Endothelial cell of umbilical vein (primary cell): ENCODE measurements around the gene ETS2. TPM values are rescaled to one million over a fixed set of nuclear protein-coding genes. Genes with fewer than 3 reads are reported as not detected.

Source experiments
- BruUV-seq: library from RNA; stranded (reverse); fragments of 400-500 nt; replicated peaks from 2 replicates; lab custom pipeline; 2021; lab: Mats Ljungman, UMichigan
- CTCF ChIA-PET: fragments of 300-600, 350-600 bp; sonication (Branson Sonifier 250); formaldehyde crosslinking; loops from one replicate; lab custom pipeline; 2021; ENCODE audit warnings: antibody characterized with exemption, inconsistent platforms; lab: Charles Lee
- POLR2A ChIA-PET: fragments of 300-600, 350-600 bp; sonication (Branson Sonifier 250); formaldehyde crosslinking; loops from one replicate; lab custom pipeline; 2021; ENCODE audit warnings: antibody characterized with exemption, inconsistent platforms; lab: Charles Lee
- DNase-seq: peaks from one replicate; pipeline ENCODE4 v3.0.0-alpha.2; 2011; ENCODE audit warnings: low read depth, low spot score
- FAIRE-seq: peaks from 2 replicates; lab custom pipeline; 2011; peaks lifted over from hg19 to GRCh38; lab: Jason Lieb, UNC
- H2AFZ ChIP-seq: 2 replicates; pipeline ENCODE4 v1.6.0; 2012; ENCODE audit warnings: low read depth, low read length, control low read depth, inconsistent platforms
- H3K27ac ChIP-seq: 2 replicates; pipeline ENCODE4 v1.5.1; 2011; ENCODE audit warnings: low read depth, mild to moderate bottlenecking, control low read depth, low read length, moderate library complexity; ENCODE audit not compliant: insufficient read depth
- H3K27me3 ChIP-seq, 2 experiments: 2 replicates each; pipeline versions ENCODE4 v1.6.0 to v1.6.1; 2011; ENCODE audit warnings: low read length in 2 of 2, mixed read lengths in 1 of 2; ENCODE audit not compliant: control insufficient read depth in 2 of 2, insufficient read depth in 2 of 2
- H3K36me3 ChIP-seq, 2 experiments: 2 replicates in 1 of 2; 3 replicates in 1 of 2; pipeline ENCODE4 v1.5.1; 2011; ENCODE audit warnings: low read length in 2 of 2, mild to moderate bottlenecking in 1 of 2, moderate library complexity in 1 of 2; ENCODE audit not compliant: control insufficient read depth in 2 of 2, insufficient read depth in 2 of 2; ENCODE audit errors: extremely low read depth in 1 of 2
- H3K4me1 ChIP-seq: 3 replicates; pipeline ENCODE4 v1.5.1; 2011; ENCODE audit warnings: mild to moderate bottlenecking, low read length; ENCODE audit not compliant: control insufficient read depth, insufficient read depth; ENCODE audit errors: extremely low read depth
- H3K4me2 ChIP-seq: 2 replicates; pipeline ENCODE4 v1.6.1; 2011; ENCODE audit warnings: low read length, control low read depth, mixed read lengths; ENCODE audit not compliant: insufficient read depth
- H3K4me3 ChIP-seq, 3 experiments: fragments of 200-600 bp in 1 of 3; sonication (generic), shearing (Covaris generic) in 1 of 3; replicated peaks in 1 of 3; 2 replicates each; pipeline ENCODE4 v1.5.1; 2011 to 2016; ENCODE audit warnings: control low read depth in 3 of 3, low read length in 3 of 3, mild to moderate bottlenecking in 2 of 3, inconsistent platforms in 1 of 3, low read depth in 1 of 3, moderate library complexity in 1 of 3; ENCODE audit not compliant: insufficient read depth in 1 of 3
- H3K79me2 ChIP-seq: 2 replicates; pipeline ENCODE4 v1.6.0; 2012; ENCODE audit warnings: low read length, inconsistent platforms; ENCODE audit not compliant: control insufficient read depth, insufficient read depth
- H3K9ac ChIP-seq: replicated peaks from 2 replicates; pipeline ENCODE3; 2011; ENCODE audit warnings: low read length, control low read depth; ENCODE audit not compliant: insufficient read depth; ENCODE audit errors: extremely low read depth
- H3K9me1 ChIP-seq: replicated peaks from 3 replicates; pipeline ENCODE4 v1.6.0; 2011; ENCODE audit warnings: mild to moderate bottlenecking, low read length; ENCODE audit not compliant: control insufficient read depth, insufficient read depth; ENCODE audit errors: extremely low read depth
- H3K9me3 ChIP-seq: replicated peaks from 2 replicates; pipeline ENCODE4 v1.5.1; 2012; ENCODE audit warnings: low read length, inconsistent platforms; ENCODE audit not compliant: control insufficient read depth, insufficient read depth
- H4K20me1 ChIP-seq: replicated peaks from 2 replicates; pipeline ENCODE3; 2011; ENCODE audit warnings: mild to moderate bottlenecking, low read length; ENCODE audit not compliant: control insufficient read depth, insufficient read depth; ENCODE audit errors: extremely low read depth
- CTCF ChIP-seq, 2 donors: IDR thresholded peaks; 1 replicate in 1 of 2; 2 replicates in 1 of 2; pipeline ENCODE4 v1.5.1; 2011; ENCODE audit warnings: low read length in 2 of 2, mild to moderate bottlenecking in 2 of 2, moderate library complexity in 2 of 2, control low read depth in 1 of 2, inconsistent platforms in 1 of 2, low read depth in 1 of 2; ENCODE audit not compliant: insufficient read depth in 1 of 2; ENCODE audit errors: extremely low read depth in 1 of 2
- EZH2 ChIP-seq: IDR thresholded peaks from 2 replicates; pipeline ENCODE4 v1.6.1; 2012; ENCODE audit warnings: borderline replicate concordance, low read depth, mild to moderate bottlenecking, moderate library complexity, low read length, inconsistent platforms; ENCODE audit not compliant: severe bottlenecking
- JUN ChIP-seq: IDR thresholded peaks from 2 replicates; pipeline ENCODE4 v1.6.1; 2011; ENCODE audit warnings: borderline replicate concordance, low read depth; ENCODE audit not compliant: insufficient read length, insufficient read depth
- MAX ChIP-seq: IDR thresholded peaks from 2 replicates; pipeline ENCODE4 v1.6.1; 2011; ENCODE audit not compliant: insufficient read depth, insufficient read length
- MYC ChIP-seq: IDR thresholded peaks from one replicate; pipeline ENCODE4 v1.6.1; 2011; ENCODE audit warnings: mild to moderate bottlenecking, low read depth, low read length
- POLR2A ChIP-seq: IDR thresholded peaks from 2 replicates; pipeline ENCODE4 v1.6.1; 2012; ENCODE audit warnings: low read depth, mild to moderate bottlenecking, control low read depth, low read length
- POLR2AphosphoS5 ChIP-seq: IDR thresholded peaks from 2 replicates; pipeline ENCODE4 v1.6.1; 2012; ENCODE audit warnings: low read depth, mild to moderate bottlenecking, control low read depth, low read length, moderate library complexity; ENCODE audit not compliant: insufficient read depth
- dilution Hi-C: fragments of 300-500 bp; cut with MboI; formaldehyde crosslinking; loops from one replicate; pipeline ENCODE4 v1.15.0; 2019; ENCODE audit warnings: low sequenced_read_pairs; ENCODE audit not compliant: extremely low pct_ligation_motif_present
- intact Hi-C: fragments of 100-400 bp; cut with micrococcal nuclease; formaldehyde crosslinking; loops from one replicate; pipeline ENCODE4 v1.10.0; 2022
- polyA plus RNA-seq, 4 experiments: library from polyadenylated mRNA; depleted of rRNA in 3 of 4; stranded (reverse) in 3 of 4; unstranded in 1 of 4; fragments of >200 nt; gene quantifications; 2 replicates each; pipeline versions ENCODE4 v1.2.1 to v1.2.3, GENCODE V29; 2011 to 2012; ENCODE audit warnings: missing spikeins in 1 of 4
- total RNA-seq: library from RNA; stranded (reverse); gene quantifications from 2 replicates; pipeline ENCODE4 v1.2.3, GENCODE V29; 2021

Gene ETS2
- total and polyA plus RNA-seq, 2 donors (not counting 3 experiments of a cell fraction or from before 2014, with no cell fraction given): 16.3 to 54.5 TPM

GRCh38 chr21:38852708-38853107, 47.0 kb downstream of the ETS2 start:
- Histone ChIP-seq H3K27ac (peak overlapping the region; percentile 55), H3K4me3 (no peak overlapping the region), H3K9me1 (no peaks in the 10 kb centered on the region), H4K20me1 (no peaks in the 10 kb centered on the region), H3K9me3 (no peaks in the 10 kb centered on the region), H3K36me3 (no peaks in the 10 kb centered on the region), H3K27me3 (no peaks in the 10 kb centered on the region), H3K4me1 (peaks cover 41% of the 10 kb centered on the region), H3K4me2 (no peak overlapping the region), H3K79me2 (no peaks in the 10 kb centered on the region), H3K9ac (no peak overlapping the region), H2AFZ (no peak overlapping the region)
- DNase-seq: no peak
- CTCF ChIA-PET: interaction anchor here (0.7 to 1.5 kb wide), 4 partner anchors 11 to 118 kb away, joined by 3 to 5 read pairs (median 3); no protein-coding TSS in a partner anchor
- FAIRE-seq: no peak
- POLR2A ChIA-PET: no interaction called here
- no TSS peak for BruUV-seq
- intact Hi-C loops (loop anchor here (1.0 kb wide), 3 partner anchors 41 to 141 kb away; partner anchors contain the start of gene ETS2), dilution Hi-C loops (no loop called here)
- TF ChIP-seq MAX (no peak), JUN (no peak), CTCF (IDR thresholded peaks at IDR 0.05; ENCODE audit: extremely low read depth in 1 of 2, insufficient read depth in 1 of 2, low read depth in 1 of 2, low read length in 2 of 2) (no peak), POLR2A (no peak), MYC (no peak), EZH2 (no peak), POLR2AphosphoS5 (no peak)
